ENCODE data around the gene PPM1D. TPM values are rescaled to one million over a fixed set of nuclear protein-coding genes. Genes with fewer than 3 reads are reported as not detected.

Gene PPM1D
- total RNA-seq, 4 donors from 2014 or later = 7.0 to 13.0 (median 11.9) TPM

- Histone ChIP-seq H3K9me3 (no peaks in the 10 kb centered on the region), H3K36me3 (peaks cover 67% of the 10 kb centered on the region), H3K4me1 (no peaks in the 10 kb centered on the region), H3K27ac (no peak overlapping the region), H3K4me3 (no peak overlapping the region), H3K27me3 (no peaks in the 10 kb centered on the region)
- no peak for DNase-seq (ENCODE audit: low spot score in 2 of 2)
- TF ChIP-seq CTCF (IDR thresholded peaks at IDR 0.05) (no peak), POLR2AphosphoS5 (IDR thresholded peaks at IDR 0.05) (no peak), POLR2A (IDR thresholded peaks at IDR 0.05) (no peak), EP300 (IDR thresholded peaks at IDR 0.05) (no peak)
- 98% methylated on average over 7 of the region's 7 CpGs for WGBS
Measured at GRCh38 chr17:60685437-60685836, 85.4 kb downstream of the PPM1D start.

- H3K27ac ChIP-seq = no peak overlapping the region
- H3K27me3 ChIP-seq = no peaks in the 10 kb centered on the region
- TF ChIP-seq POLR2A (IDR thresholded peaks at IDR 0.05) = no peak
- TF ChIP-seq CTCF (IDR thresholded peaks at IDR 0.05) = no peak
- TF ChIP-seq EP300 (IDR thresholded peaks at IDR 0.05) = no peak
- TF ChIP-seq POLR2AphosphoS5 (IDR thresholded peaks at IDR 0.05) = no peak
- DNase-seq (ENCODE audit: low spot score in 2 of 2) = no peak
- no peaks in the 10 kb centered on the region for H3K9me3 ChIP-seq
- H3K4me1 ChIP-seq = no peaks in the 10 kb centered on the region
- peaks cover 50% of the 10 kb centered on the region for H3K36me3 ChIP-seq
- no peak overlapping the region for H3K4me3 ChIP-seq
Measured at GRCh38 chr17:60695960-60696359, 96.0 kb downstream of the PPM1D start.

- no peak overlapping the region for H3K4me3 ChIP-seq
- WGBS = 97% methylated on average over 3 of the region's 3 CpGs
- TF ChIP-seq POLR2AphosphoS5 (IDR thresholded peaks at IDR 0.05) (no peak), EP300 (IDR thresholded peaks at IDR 0.05) (no peak), POLR2A (IDR thresholded peaks at IDR 0.05) (no peak)
- no peaks in the 10 kb centered on the region for H3K4me1 ChIP-seq
- H3K9me3 ChIP-seq = no peaks in the 10 kb centered on the region
- no peak for DNase-seq (ENCODE audit: low spot score in 2 of 2)
- H3K27me3 ChIP-seq = no peaks in the 10 kb centered on the region
- H3K27ac ChIP-seq = no peak overlapping the region
- peaks cover 26% of the 10 kb centered on the region for H3K36me3 ChIP-seq
Measured at GRCh38 chr17:60699090-60699489, 99.1 kb downstream of the PPM1D start.

- Histone ChIP-seq H3K36me3 (peaks cover 20% of the 10 kb centered on the region), H3K27ac (no peak overlapping the region), H3K4me1 (no peaks in the 10 kb centered on the region), H3K9me3 (no peaks in the 10 kb centered on the region), H3K27me3 (no peaks in the 10 kb centered on the region), H3K4me3 (no peak overlapping the region)
- DNase-seq (ENCODE audit: low spot score in 2 of 2) = no peak
- WGBS = 79% methylated on average over 3 of the region's 3 CpGs
- TF ChIP-seq POLR2A (IDR thresholded peaks at IDR 0.05) (no peak), EP300 (IDR thresholded peaks at IDR 0.05) (no peak), CTCF (IDR thresholded peaks at IDR 0.05) (no peak), POLR2AphosphoS5 (IDR thresholded peaks at IDR 0.05) (no peak)
Measured at GRCh38 chr17:60704170-60704569, 104.2 kb downstream of the PPM1D start.

GRCh38 chr17:60712675-60713074 lies 112.7 kb downstream of the PPM1D start:
- no peak overlapping the region for H3K27ac ChIP-seq
- DNase-seq (ENCODE audit: low spot score in 2 of 2) = no peak
- peaks cover 26% of the 10 kb centered on the region for H3K36me3 ChIP-seq
- H3K9me3 ChIP-seq = no peaks in the 10 kb centered on the region
- no peak overlapping the region for H3K4me3 ChIP-seq
- WGBS = 84% methylated on average over 2 of the region's 2 CpGs
- no peak for TF ChIP-seq POLR2A (IDR thresholded peaks at IDR 0.05)
- no peak for TF ChIP-seq EP300 (IDR thresholded peaks at IDR 0.05)
- no peak for TF ChIP-seq CTCF (IDR thresholded peaks at IDR 0.05)
- no peak for TF ChIP-seq POLR2AphosphoS5 (IDR thresholded peaks at IDR 0.05)
- no peaks in the 10 kb centered on the region for H3K27me3 ChIP-seq
- no peaks in the 10 kb centered on the region for H3K4me1 ChIP-seq

- WGBS = 100% methylated on average over 2 of the region's 2 CpGs
Measured at GRCh38 chr17:60713608-60714007, 113.6 kb downstream of the PPM1D start.

More at GRCh38 chr17:60713608-60714007, 113.6 kb downstream of the PPM1D start:
- Histone ChIP-seq H3K9me3 (no peaks in the 10 kb centered on the region), H3K36me3 (peaks cover 19% of the 10 kb centered on the region), H3K27ac (no peak overlapping the region), H3K27me3 (no peaks in the 10 kb centered on the region), H3K4me1 (no peaks in the 10 kb centered on the region), H3K4me3 (no peak overlapping the region)
- TF ChIP-seq POLR2A (IDR thresholded peaks at IDR 0.05) (no peak), POLR2AphosphoS5 (IDR thresholded peaks at IDR 0.05) (no peak), EP300 (IDR thresholded peaks at IDR 0.05) (no peak), CTCF (IDR thresholded peaks at IDR 0.05) (no peak)
- DNase-seq (ENCODE audit: low spot score in 2 of 2) = no peak

All from suprapubic skin (tissue), 4 donors.